Right atrium auricular region (tissue), 2 donors: ENCODE measurements around the gene ZNF385C. TPM values are rescaled to one million over a fixed set of nuclear protein-coding genes. Genes with fewer than 3 reads are reported as not detected.

Experiments
- DNase-seq: peaks from one replicate; pipeline ENCODE4 v3.0.0-alpha.2; 2019; ENCODE audit warnings: low spot score
- H3K27ac ChIP-seq, 2 donors: fragments of 200-600 bp; sonication (generic); 1 replicate in 1 of 2; 2 replicates in 1 of 2; pipeline ENCODE4 v1.5.1; 2016 to 2019
- H3K27me3 ChIP-seq, 2 donors: fragments of 200-600 bp; sonication (generic); one replicate each; pipeline versions ENCODE4 v1.5.1 to v1.6.0; 2017 to 2019
- H3K36me3 ChIP-seq: fragments of 200-600 bp; sonication (generic); one replicate; pipeline ENCODE4 v1.5.1; 2016
- H3K4me1 ChIP-seq, 2 donors: fragments of 200-600 bp; sonication (generic); one replicate each; pipeline versions ENCODE4 v1.5.1 to v1.6.0; 2017 to 2019
- H3K4me3 ChIP-seq, 2 donors: fragments of 200-600 bp; sonication (generic); 1 replicate in 1 of 2; 2 replicates in 1 of 2; pipeline ENCODE4 v1.5.1; 2017 to 2019; ENCODE audit warnings: mild to moderate bottlenecking in 1 of 2, moderate library complexity in 1 of 2
- H3K9me3 ChIP-seq, 2 donors: fragments of 200-600 bp; sonication (generic); one replicate each; pipeline ENCODE4 v1.5.1; 2019
- CTCF ChIP-seq, 2 donors: fragments of 200-600 bp; sonication (generic); IDR thresholded peaks; one replicate each; pipeline ENCODE4 v1.5.1; 2019; ENCODE audit warnings: antibody characterized with exemption in 2 of 2
- total RNA-seq, 2 donors: library from RNA; depleted of rRNA; stranded (reverse); fragments of >200 nt; gene quantifications; one replicate each; pipeline ENCODE4 v1.1.0, GENCODE V29; 2016

The ZNF385C gene
- total RNA-seq, 2 donors from 2014 or later: not detected

GRCh38 chr17:42002792-42003301 is 95.4 kb downstream of the ZNF385C start:
- H3K9me3 ChIP-seq: no peaks in the 10 kb centered on the region
- no peak overlapping the region for H3K4me3 ChIP-seq
- peaks cover 43% of the 10 kb centered on the region for H3K36me3 ChIP-seq
- no peaks in the 10 kb centered on the region for H3K27me3 ChIP-seq
- TF ChIP-seq CTCF (IDR thresholded peaks at IDR 0.05): no peak
- H3K4me1 ChIP-seq: peaks cover 0 to 35% of the 10 kb centered on the region in 2 donors
- DNase-seq: no peak
- no peak overlapping the region for H3K27ac ChIP-seq

- no peak for TF ChIP-seq CTCF (IDR thresholded peaks at IDR 0.05)
- Histone ChIP-seq H3K4me1 (peaks cover 0 to 30% of the 10 kb centered on the region in 2 donors), H3K9me3 (no peaks in the 10 kb centered on the region), H3K27ac (no peak overlapping the region), H3K36me3 (peaks cover 49% of the 10 kb centered on the region), H3K27me3 (no peaks in the 10 kb centered on the region), H3K4me3 (no peak overlapping the region)
- no peak for DNase-seq
Measured at GRCh38 chr17:42002175-42002791, 96.0 kb downstream of the ZNF385C start.

GRCh38 chr17:42001729-42002128 is 96.5 kb downstream of the ZNF385C start:
- Histone ChIP-seq H3K36me3 (peaks cover 55% of the 10 kb centered on the region), H3K9me3 (no peaks in the 10 kb centered on the region), H3K27me3 (no peaks in the 10 kb centered on the region), H3K4me3 (no peak overlapping the region), H3K4me1 (peaks cover 0 to 24% of the 10 kb centered on the region in 2 donors), H3K27ac (no peak overlapping the region)
- no peak for DNase-seq
- no peak for TF ChIP-seq CTCF (IDR thresholded peaks at IDR 0.05)

GRCh38 chr17:42000413-42001133 is 97.7 kb downstream of the ZNF385C start:
- TF ChIP-seq CTCF (IDR thresholded peaks at IDR 0.05): no peak
- Histone ChIP-seq H3K4me1 (peaks cover 0 to 17% of the 10 kb centered on the region in 2 donors), H3K9me3 (no peaks in the 10 kb centered on the region), H3K36me3 (peaks cover 66% of the 10 kb centered on the region), H3K27me3 (no peaks in the 10 kb centered on the region), H3K4me3 (no peak overlapping the region), H3K27ac (no peak overlapping the region)
- no peak for DNase-seq

- DNase-seq: no peak
Measured at GRCh38 chr17:41998497-41998896, 99.8 kb downstream of the ZNF385C start.

More at GRCh38 chr17:41998497-41998896, 99.8 kb downstream of the ZNF385C start:
- no peak for TF ChIP-seq CTCF (IDR thresholded peaks at IDR 0.05)
- Histone ChIP-seq H3K4me3 (no peak overlapping the region), H3K27me3 (no peaks in the 10 kb centered on the region), H3K27ac (no peak overlapping the region), H3K4me1 (peaks cover 0 to 6% of the 10 kb centered on the region in 2 donors), H3K36me3 (peaks cover 87% of the 10 kb centered on the region), H3K9me3 (no peaks in the 10 kb centered on the region)
